Spleen (tissue), 3 donors: ENCODE results near the gene SORCS2.

Experiments
- POLR2A ChIP-seq, 3 donors: fragments of 450-650 bp; IDR thresholded peaks; one replicate each; pipeline ENCODE4 v1.5.1; 2017; ENCODE audit warnings: antibody characterized with exemption in 3 of 3, mild to moderate bottlenecking in 1 of 3
- POLR2AphosphoS5 ChIP-seq, 3 donors: sonication (generic); formaldehyde crosslinking; IDR thresholded peaks; one replicate each; pipeline ENCODE4 v1.5.1; 2017; ENCODE audit warnings: antibody characterized with exemption in 3 of 3

DNA sequence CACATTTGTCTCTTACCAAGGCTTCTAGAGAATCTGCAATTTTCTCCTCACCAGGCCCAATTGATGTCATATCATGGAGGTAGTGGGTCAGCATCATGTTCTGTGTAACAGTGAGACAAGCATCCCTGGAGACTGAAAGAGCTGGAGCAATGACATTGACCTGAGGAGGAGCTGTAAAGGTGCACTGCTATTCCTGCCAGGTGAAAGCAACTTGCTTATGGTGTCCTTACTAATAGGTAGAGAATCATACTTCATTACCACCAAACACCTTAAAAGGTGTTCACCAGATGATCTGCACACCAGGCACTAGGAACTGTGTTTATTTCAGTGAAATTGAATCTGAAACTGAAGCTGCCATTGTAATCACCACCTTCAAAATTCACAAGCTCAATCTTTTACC, 558.6 kb downstream of the SORCS2 start:
- TF ChIP-seq POLR2A (IDR thresholded peaks at IDR 0.05) (no peak), POLR2AphosphoS5 (IDR thresholded peaks at IDR 0.05) (no peak)
